ENCODE results near the gene ATP1A3. TPM values are rescaled to one million over a fixed set of nuclear protein-coding genes. Genes with fewer than 3 reads are reported as not detected.
"Not testable (repeated sequence)": the region's sequence is repeated elsewhere in the genome, so short reads cannot be mapped to it uniquely, and the experiment has no call there.

ATP1A3 gene
- total RNA-seq, 6 donors from 2014 or later, result under 0.01 to 0.51 (median 0.15) TPM; not detected in 2

GRCh38 chr19:42017040-42017439, 23.0 kb upstream of the ATP1A3 start:
- no peaks in the 10 kb centered on the region for H3K4me1 ChIP-seq

GRCh38 chr19:42012747-42013146, 18.7 kb upstream of the ATP1A3 start:
- H3K36me3 ChIP-seq; H3K4me1 ChIP-seq; H3K4me3 ChIP-seq; H3K27me3 ChIP-seq; H3K9me3 ChIP-seq; H3K27ac ChIP-seq; DNase-seq; ATAC-seq (ENCODE audit: low FRiP score in 2 of 2): not testable (repeated sequence)
- 95 to 97% methylated on average over 3 of the region's 3 CpGs for WGBS, 2 donors

More at GRCh38 chr19:42017040-42017439, 23.0 kb upstream of the ATP1A3 start:
- Histone ChIP-seq H3K4me3 (no peak overlapping the region), H3K27me3 (no peaks in the 10 kb centered on the region), H3K9me3 (no peaks in the 10 kb centered on the region), H3K27ac (no peak overlapping the region), H3K36me3 (no peaks in the 10 kb centered on the region)
- ATAC-seq (ENCODE audit: low FRiP score in 2 of 2), result no peak
- no peak for DNase-seq
- TF ChIP-seq CTCF (IDR thresholded peaks at IDR 0.05) (no peak), POLR2AphosphoS5 (IDR thresholded peaks at IDR 0.05) (no peak), EP300 (IDR thresholded peaks at IDR 0.05) (no peak), POLR2A (IDR thresholded peaks at IDR 0.05) (no peak)
- 82 to 86% methylated on average over 8 of the region's 8 CpGs for WGBS, 2 donors

GRCh38 chr19:42010245-42011126, 16.5 kb upstream of the ATP1A3 start:
- H3K27ac ChIP-seq, result no peak overlapping the region
- no peaks in the 10 kb centered on the region for H3K4me1 ChIP-seq
- TF ChIP-seq POLR2AphosphoS5 (IDR thresholded peaks at IDR 0.05) (no peak), EP300 (IDR thresholded peaks at IDR 0.05) (no peak), CTCF (IDR thresholded peaks at IDR 0.05) (no peak), POLR2A (IDR thresholded peaks at IDR 0.05) (no peak)
- ATAC-seq (ENCODE audit: low FRiP score in 2 of 2), result no peak
- H3K27me3 ChIP-seq, result no peaks in the 10 kb centered on the region
- no peak overlapping the region for H3K4me3 ChIP-seq
- no peak for DNase-seq
- no peaks in the 10 kb centered on the region for H3K9me3 ChIP-seq
- WGBS, 2 donors, result 78 to 82% methylated on average over 11 of the region's 11 CpGs
- H3K36me3 ChIP-seq, result no peaks in the 10 kb centered on the region

GRCh38 chr19:42006569-42006968, 12.5 kb upstream of the ATP1A3 start:
- Histone ChIP-seq H3K4me1 (no peaks in the 10 kb centered on the region), H3K27ac (no peak overlapping the region), H3K36me3 (no peaks in the 10 kb centered on the region), H3K27me3 (no peaks in the 10 kb centered on the region), H3K4me3 (no peak overlapping the region), H3K9me3 (no peaks in the 10 kb centered on the region)
- DNase-seq (peak in 1 of 2 donors; percentile 63), ATAC-seq (ENCODE audit: low FRiP score in 2 of 2) (no peak)
- no peak for TF ChIP-seq POLR2AphosphoS5 (IDR thresholded peaks at IDR 0.05)
- no peak for TF ChIP-seq EP300 (IDR thresholded peaks at IDR 0.05)
- WGBS, 2 donors, result 87 to 89% methylated on average over 10 to 13 of the region's 13 CpGs

- H3K4me3 ChIP-seq, result no peak overlapping the region
- H3K36me3 ChIP-seq, result no peaks in the 10 kb centered on the region
- TF ChIP-seq CTCF (IDR thresholded peaks at IDR 0.05), result no peak
- TF ChIP-seq EP300 (IDR thresholded peaks at IDR 0.05), result no peak
- no peak for TF ChIP-seq POLR2AphosphoS5 (IDR thresholded peaks at IDR 0.05)
- TF ChIP-seq POLR2A (IDR thresholded peaks at IDR 0.05), result no peak
- H3K27me3 ChIP-seq, result peaks cover 0 to 3% (median 0%) of the 10 kb centered on the region in 4 donors
- H3K27ac ChIP-seq, result no peak overlapping the region
- H3K9me3 ChIP-seq, result no peaks in the 10 kb centered on the region
- no peaks in the 10 kb centered on the region for H3K4me1 ChIP-seq
- WGBS, 2 donors, result 94% methylated on average over 13 to 22 of the region's 22 CpGs
- peak in 1 of 2 donors; percentile 69 for DNase-seq
- ATAC-seq (ENCODE audit: low FRiP score in 2 of 2), result no peak
Measured at GRCh38 chr19:42005504-42005903, 11.5 kb upstream of the ATP1A3 start.
